Stimulated activated CD8-positive, alpha-beta memory T cell treated with anti-CD3 and anti-CD28 coated beads, Interleukin-15, amount 100 ng/mL, for 1 hour (primary cell): ENCODE measurements around the gene ADI1.

Experiments used
- DNase-seq: peaks from one replicate; pipeline ENCODE4 v3.0.0-alpha.2; 2020; ENCODE audit warnings: low read depth

ADI1 gene, protein sequence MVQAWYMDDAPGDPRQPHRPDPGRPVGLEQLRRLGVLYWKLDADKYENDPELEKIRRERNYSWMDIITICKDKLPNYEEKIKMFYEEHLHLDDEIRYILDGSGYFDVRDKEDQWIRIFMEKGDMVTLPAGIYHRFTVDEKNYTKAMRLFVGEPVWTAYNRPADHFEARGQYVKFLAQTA

DNA sequence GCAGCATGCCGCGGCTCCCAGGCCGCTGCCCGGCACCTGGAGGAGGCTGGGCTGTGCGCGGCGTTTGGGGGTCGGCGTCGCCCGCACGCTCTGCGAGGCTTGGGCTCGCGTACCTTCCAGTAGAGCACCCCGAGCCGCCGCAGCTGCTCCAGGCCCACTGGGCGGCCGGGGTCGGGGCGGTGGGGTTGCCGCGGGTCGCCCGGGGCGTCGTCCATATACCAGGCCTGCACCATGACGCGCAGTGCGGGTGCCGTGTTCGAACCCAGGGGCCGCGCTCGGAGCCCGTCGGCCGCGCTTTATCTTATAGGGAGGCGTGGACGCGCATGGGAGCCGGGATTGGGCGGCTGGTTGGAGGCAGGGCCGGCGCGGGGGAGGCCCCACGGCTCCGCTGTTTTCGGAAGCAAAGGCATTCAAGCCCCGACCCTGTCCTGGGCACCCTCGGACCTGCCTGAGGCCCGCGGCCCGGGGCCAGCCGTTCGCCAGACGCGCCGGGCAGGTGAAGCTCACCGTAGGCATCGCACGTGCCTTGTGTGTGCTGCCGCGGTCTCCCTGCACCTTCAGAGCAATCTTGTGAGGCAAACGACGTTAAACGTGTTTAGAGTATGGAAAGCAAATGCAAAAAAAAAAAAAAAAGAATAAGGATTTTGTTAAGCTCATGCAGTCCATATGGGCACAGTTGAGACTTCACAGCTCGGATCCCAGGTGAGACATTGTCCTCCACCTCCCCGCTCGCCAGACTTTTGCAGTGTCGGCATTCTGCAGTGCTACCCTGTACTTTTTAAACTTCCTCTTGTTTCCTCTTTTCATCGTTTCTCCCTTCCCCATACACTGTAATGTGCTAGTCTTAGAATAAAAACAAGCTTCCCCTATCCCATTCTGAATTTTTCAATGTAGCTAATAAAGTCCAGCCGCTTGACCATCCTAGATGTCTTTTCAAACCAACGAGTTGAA is at the start of gene ADI1:
Gene ADI1 (minus strand): TSS at position 277 of the 951 bp plus-strand sequence. CDS start 44 bp downstream, at position 233.
- peak; percentile 31 for DNase-seq

DNA sequence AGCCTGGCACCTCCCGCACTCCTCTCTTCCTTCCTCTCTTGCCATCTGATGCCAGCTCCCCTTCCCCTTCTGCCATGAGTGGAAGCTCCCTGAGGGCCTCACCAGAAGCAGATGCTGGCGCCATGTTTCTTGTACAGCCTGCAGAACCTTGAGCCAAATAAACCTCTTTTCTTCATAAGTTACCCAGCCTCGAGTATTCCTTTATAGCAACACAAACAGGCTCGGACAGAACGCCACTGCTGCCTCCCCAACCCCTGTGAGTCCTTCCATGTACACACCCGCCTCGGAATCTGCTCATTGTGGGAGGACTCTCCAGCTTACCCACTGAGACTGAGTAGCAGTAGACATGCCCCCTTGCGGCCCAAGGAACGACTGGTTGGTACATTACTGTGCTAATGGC is 47.5 kb upstream of the ADI1 start:
- no peak for DNase-seq

DNA sequence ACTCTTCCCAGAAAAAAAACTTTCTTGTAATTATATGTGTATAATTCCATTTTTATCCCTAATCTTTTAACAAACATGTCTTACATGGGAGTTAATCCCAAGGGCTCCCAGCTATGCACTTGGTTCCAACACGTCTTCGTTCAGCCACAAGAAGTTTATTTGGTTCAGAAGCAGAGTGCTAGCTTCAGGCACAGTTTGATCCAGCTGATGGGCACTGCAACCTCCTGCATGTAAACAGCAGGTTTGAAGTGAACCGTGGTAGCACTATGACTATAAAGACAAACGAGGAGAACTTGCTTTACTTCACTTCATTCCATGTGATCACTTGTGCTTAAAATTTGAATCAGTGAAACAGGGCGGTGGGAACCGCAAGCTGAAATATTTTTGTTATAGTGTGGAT is 45.8 kb upstream of the ADI1 start:
- DNase-seq: no peak

DNA sequence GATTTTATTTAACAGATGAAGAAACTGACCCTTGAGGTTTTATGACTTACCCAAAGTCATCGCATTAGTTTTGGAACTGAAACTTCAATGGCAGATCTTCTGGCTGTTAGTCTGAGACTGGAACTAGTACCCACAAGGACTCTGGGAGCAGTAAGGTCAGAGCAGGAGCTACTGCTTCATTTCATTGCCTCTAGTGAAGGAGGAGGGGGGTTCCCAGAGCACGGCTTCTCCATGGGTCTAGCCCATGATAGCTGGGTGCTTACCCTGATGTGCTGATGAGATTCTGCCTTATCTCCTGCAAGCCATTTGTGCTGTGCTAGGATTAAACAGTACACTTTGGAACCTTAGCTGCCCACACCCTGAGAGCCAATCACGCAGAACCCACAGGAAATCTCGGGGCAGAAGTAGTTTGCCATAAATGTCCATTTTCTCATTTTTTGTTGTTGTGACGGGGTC is 44.2 kb upstream of the ADI1 start:
- DNase-seq: no peak

DNA sequence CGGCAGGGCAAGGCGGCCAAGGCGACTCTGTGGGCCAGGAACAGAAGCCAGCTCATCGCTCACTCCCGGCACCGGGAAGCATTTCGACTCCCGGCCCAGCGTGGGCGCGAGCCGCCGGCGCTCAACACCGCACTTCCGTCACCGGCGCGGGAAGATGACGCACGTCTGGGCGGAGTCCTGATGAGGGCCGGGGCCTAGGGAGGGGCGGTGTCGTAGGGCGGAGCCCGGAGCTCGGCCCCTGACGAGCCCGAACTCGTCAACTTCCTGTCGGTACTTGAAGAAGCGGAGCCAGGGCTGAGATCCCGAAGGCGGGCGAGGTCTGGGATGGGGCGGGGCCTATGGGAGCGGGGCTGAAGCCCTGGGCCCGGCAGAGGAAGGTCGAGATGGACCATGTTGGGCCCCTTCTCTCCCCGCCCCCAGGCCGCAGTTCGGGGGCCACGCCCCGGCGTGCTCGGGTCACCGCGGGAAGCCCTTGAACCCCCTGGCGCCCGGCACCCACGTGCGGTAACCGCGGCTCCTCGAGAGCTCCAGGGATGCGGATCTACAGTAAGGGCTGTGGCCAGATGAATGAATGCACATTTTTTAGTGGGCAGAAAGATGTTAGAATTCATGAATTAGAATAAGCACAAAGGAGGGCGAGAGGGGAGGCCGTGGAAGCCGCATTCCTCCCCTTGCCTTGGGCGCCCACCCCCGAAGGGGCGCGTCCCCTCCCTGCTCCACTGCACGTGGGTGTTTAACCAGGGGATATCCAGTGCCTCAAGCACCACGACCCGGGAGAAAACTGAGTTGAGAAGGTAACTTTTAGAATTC is 39.1 kb upstream of the ADI1 start, which contains the start of gene RNASEH1:
Gene RNASEH1 (minus strand): TSS at position 129 of the 810 bp plus-strand sequence. CDS start 73 bp downstream, at position 56.
- DNase-seq: peak; percentile 99

DNA sequence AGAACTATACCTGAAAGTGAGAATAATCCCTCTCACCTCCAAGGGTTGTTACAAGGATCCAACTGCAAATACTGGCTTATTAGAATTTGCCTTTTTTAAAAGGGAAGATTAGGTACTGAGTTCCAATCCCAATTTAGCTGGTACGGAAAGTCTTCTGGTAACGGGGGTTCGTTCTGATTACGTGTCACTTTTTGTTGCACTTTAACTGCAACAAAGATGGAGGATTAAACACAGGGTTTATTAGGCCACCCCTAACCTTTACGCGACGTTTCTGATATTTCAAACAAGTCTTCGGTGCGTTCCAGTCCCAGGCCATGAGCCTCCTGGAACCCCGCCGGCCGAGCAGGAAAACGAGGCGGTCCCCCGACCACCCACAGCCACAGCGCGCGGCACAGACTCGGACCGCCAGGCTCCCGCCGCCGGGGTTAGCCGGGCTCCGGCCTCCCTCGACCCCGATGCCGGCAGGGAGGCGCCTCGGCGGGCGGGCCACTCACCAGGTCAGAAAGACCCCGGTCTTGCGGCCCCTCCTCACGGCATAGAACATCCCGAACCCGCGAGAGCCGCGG is 38.4 kb upstream of the ADI1 start:
- DNase-seq: no peak

DNA sequence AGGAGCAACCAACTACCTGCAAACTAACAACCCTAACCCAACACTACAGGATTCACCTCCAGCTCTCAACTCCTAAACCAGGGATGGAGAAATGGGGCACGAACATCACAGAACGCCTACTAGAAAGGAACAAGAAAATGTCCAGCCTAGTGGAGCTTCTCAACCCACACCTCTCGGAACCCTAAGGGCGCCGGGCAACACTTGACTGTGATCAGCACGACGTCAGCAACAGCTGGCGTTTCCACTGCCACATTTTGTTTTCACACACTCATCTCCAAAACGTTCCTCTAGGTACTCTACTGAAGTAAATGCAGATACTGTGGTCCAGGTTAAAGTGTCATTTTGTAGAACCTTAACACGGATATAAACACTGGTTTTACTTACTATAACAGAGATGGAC is 34.6 kb upstream of the ADI1 start:
- DNase-seq: no peak

DNA sequence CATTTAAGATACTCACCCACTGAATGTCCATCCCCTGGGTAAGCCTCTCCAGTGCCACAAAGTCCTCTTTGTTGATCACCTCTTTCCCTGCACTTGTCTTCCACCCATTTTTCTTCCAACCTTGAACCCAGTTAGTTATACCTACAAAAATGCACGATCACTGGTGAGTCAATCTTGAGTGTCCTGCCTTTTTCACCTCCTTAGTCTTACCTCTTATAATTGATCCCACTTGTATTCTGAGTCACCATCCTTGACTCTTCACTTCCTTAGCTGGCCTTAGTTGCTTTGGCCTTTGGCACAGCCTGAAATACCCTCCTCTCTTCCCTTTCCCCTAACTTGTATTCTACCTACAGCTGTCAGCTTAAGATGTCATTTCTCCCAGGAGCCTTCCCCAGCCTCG is 28.6 kb upstream of the ADI1 start:
- DNase-seq: no peak

DNA sequence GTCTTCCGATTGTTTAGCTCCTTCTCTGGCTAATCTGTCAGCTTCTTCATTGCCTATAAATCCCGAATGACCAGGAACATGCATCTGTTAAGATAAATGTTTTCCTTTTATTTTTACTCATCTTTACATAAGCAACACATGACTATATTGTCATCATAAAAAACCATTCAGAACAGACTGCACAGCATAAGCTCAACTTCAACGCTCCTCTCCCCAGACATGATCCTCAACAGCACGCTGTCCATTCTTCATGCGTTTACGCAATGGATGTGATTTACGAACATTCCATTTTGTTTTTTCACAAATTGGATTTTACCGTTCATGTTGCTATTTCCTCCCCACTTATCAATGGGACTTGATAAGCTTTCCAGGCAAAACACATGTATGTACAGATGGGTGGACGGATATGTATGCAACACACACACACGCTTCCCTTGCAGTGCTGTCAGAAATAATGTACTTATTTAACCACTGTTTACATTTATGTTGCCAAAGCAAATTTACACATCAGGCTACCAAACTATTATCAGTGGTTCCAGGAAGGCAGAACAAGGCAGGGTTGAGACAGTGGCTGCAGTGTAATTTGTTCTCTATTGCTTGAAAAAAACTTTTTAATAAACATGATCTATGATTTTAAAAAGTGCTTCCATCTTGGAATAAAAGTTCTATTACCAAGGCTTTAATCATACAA is 26.6 kb upstream of the ADI1 start:
- DNase-seq: no peak

DNA sequence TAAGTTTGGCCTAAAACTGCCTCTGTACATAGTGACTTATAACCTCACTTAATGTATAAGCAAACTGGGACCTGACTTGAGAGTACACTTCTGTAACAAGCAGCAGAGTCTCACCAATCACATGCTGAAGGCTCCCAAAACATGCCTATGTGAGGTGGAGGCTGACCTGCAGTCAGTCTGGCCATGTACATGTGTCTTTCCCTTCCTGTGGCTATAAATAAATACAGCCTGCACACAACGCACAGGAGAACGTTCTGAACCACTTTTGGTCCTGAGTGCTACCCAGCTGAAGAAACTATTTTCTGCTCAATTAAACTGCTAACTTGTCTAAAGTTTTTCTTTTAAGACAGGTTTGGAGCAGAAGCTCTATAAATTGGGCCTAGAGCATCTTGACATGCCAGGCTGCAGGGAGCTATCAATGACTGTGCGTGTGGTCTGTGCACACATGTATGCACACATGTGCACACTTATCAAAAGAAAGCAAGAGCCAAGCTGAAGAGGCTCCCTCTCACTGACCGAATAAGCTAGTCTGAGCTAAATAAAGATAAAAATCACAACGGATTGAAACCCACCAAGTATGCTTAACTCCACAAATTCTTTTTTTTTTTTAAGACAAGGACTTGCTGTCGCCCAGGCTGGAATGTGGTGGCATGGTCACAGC is 23.8 kb upstream of the ADI1 start:
- no peak for DNase-seq

DNA sequence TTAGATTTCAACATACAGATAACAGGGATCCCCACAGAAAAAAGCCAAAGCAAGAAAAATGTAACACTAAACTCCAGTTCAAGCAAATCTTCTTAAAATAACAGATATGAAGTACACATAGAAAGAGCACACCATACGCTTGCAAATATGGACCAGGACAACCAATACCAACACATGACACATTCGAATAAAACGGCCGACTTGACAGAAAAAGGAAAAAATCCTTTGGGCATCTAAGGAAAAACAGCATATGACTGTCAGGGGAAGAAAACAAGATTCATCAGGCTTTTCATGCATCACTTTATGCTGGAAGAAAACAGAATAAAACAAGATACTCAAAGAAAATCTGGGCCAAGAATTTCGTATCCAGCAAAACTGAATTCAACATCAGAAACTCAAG is 22.8 kb upstream of the ADI1 start:
- DNase-seq: no peak

DNA sequence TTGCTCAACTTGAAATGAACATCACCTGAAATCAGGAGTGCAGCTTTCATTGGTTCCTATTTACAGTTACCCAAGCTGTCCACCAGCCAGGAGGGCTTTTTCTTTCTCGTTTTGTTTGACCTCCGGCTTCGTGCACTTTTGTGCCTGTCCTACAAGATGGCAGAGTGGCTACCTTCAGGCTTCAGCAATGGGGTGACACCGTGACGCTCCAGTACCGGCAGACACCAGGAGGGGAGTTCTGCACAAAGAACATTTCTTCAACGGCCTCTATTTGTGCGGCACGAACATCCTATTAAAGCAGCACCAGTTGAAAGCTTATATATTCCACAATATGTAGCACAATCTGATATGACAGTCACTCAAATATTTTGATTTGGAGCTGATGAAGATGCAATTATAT is 20.5 kb upstream of the ADI1 start:
- no peak for DNase-seq

DNA sequence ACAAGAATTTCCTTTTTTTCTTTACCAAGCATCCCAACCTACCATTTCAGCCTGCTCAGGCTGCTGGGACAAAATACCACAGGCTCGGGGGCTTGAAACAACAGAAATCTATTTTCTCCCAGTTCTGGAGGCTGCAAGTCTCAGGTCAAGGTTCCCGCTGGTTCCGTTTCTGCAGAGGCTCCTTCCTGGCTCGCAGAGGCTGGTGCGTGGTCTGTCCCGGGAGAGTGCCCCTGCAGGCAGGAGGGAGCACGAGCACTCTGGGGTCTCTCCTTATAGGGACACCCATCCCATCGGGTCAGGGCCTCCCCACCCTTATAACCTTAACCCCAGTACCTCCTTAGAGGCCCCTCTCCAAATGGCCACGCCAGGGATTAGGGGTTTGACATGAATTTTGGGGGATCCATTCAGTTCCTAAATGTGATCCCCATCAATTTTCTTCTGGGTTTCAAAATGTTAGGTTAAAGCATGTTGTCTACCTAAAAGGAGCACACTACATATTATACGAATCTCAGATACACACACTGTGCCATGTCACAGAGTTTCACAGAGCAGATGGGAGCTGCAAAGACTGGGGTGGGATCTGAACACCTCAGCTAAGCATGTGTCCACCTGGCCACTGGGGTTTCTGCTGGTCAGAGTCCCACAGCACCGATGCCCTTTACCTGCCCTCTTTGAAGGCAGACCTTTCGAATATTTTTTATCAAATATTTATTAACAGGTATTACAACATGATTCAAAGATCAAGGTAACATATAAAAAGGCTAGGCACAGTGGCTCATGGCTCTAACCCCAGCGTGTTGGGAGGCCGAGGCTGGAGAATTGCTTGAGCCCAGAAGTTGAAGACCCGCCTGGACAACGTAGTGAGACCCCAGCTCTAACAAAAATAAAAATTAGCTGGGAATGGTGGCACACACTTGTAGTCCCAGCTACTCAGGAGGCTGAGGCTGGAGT is 17.6 kb upstream of the ADI1 start:
- no peak for DNase-seq

DNA sequence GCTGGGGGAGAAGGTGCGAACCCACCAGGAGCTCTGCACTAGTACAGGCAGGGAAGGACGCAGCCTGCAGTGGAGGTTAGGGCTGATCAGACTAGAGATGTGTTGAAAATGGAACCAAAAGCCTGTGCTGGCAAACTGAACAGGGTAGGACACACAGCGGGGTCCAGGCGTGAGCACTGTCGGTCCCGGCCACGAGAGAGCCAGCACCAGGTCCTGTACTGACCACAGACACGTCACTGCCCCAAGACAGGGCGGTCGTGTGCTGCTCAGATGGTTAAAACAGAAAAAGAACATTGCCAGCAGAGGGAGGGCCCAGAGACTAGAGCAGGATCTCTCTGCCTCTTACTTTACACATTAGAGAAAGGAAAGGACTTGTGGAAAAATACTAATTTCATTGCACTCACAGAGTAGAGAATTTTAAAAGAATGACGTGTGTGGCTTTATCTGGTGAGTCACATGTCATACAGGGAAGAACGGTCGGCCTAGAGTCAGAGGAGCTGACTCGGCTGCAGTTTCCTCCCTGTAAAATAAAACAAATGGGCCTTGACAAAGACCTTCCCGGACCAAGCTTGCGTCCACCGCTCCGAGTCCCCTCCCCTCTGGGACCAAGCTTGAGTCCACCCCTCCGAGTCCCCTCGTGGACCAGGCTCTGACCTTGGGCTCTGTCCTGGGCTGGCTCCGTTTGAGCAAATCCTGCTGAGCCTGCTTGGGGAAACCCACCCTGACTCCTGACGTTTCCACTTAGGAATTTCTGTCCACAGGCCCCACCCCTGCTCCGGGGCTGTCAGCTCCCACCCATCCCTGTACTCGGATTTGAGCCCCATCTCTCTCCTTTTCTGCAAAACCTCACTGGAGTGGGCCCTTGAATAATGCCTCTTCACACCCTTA is 16.7 kb upstream of the ADI1 start:
- no peak for DNase-seq

DNA sequence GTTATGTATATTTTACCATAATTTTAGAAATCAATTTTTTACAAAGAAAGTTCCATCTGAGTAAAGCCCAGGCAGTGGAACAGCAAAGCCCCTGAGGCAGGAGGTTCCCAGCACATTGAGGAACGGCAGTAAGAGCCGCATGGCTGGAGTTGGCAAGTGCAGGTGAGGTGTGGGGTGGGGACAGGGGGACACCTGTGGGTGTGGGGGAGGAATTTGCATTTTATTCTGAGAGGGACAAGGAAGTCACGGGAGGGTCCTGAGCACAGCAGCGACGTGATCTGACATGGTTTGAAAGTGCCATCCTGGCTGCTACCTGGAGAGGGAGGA is 16.1 kb upstream of the ADI1 start:
- no peak for DNase-seq

DNA sequence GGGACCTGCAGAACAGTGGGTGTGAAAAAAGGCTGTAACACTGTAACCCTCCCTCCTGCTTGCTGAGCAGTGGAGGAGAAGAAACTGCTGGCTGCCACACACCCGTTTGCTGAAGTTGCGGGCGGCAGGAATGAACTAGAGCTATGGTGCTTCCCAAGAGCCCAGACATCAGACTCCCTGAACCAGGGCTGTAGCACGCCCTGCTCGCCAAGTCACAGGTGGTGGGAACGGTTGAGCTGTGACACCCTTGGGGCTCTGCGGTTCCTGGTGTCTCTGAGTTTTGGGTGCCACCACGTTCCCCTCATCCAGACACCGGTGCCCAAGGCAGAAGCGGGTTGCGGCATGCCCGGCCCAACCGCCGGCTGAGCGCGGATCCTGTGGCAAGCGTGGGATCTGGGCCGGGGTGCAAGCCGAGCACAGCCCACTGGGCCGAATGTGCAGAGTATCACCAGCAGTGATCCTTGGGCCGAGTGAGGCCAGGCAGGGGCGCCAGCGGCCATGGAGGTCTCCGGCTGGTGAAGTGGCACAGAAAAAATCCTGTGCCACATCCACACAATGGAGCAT is 15.0 kb upstream of the ADI1 start:
- DNase-seq: no peak

DNA sequence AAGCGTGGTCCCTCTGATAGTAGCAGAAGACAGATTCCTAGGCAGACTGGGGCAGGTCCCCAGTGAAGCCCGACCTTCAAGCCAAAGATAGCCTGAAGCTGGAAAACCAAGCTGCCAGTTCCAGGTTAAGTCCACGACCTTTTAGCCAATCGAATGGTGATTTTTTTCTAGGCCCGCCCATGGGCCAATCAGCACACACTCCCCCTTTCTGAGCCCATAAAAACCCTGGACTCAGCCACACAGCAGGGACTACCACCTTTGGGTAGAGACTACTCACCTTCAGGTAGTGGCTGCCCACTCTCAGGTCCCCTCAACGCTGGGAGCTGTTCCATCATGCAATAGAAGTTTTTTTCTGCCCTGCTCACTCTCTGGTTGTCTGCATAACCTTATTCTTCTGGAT is 14.5 kb upstream of the ADI1 start:
- DNase-seq: no peak

DNA sequence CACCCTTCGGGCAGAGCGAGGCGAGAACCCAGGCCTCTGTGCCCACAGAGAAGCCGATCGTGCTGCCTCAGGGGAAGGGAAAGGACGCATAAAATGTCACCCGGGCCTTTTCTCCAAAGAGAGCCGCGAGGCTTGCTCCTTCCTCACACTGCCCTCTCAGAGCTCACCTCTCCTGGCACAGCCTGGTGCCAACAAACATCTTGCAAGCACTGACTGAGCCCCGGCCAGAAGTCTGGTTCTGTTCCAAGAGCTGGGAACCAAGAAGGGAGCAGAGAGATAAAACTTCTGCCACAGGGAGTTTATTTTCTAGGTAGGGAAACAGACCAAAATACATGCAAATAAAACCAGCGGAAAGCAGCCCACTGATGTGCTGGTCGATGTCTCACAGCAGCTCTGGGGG is 13.6 kb upstream of the ADI1 start:
- DNase-seq: no peak
